Liver (tissue), 9 donors: Measurements from ENCODE around the gene ULK4. TPM values are rescaled to one million over a fixed set of nuclear protein-coding genes. Genes with fewer than 3 reads are reported as not detected.

Experiments used
- DNase-seq: peaks from one replicate; pipeline ENCODE4 v3.0.0-alpha.2; 2017; ENCODE audit warnings: low spot score
- H3K27ac ChIP-seq, 2 donors: one replicate each; pipeline ENCODE4 v1.7.0; 2013; ENCODE audit warnings: inconsistent platforms in 2 of 2, low read length in 2 of 2, control low read depth in 1 of 2, low read depth in 1 of 2, mild to moderate bottlenecking in 1 of 2
- H3K27me3 ChIP-seq, 4 donors: one replicate each; pipeline versions ENCODE4 v1.6.1 to v1.7.0; 2013; ENCODE audit warnings: low read length in 3 of 4, inconsistent platforms in 1 of 4, mild to moderate bottlenecking in 1 of 4, moderate library complexity in 1 of 4; ENCODE audit not compliant: control insufficient read depth in 4 of 4, insufficient read depth in 4 of 4
- H3K36me3 ChIP-seq, 4 donors: one replicate each; pipeline versions ENCODE4 v1.6.1 to v1.7.0; 2013; ENCODE audit warnings: low read length in 3 of 4, mild to moderate bottlenecking in 3 of 4, low read depth in 1 of 4, moderate library complexity in 1 of 4; ENCODE audit not compliant: control insufficient read depth in 4 of 4, insufficient read depth in 3 of 4
- H3K4me1 ChIP-seq, 4 donors: one replicate each; pipeline versions ENCODE4 v1.6.1 to v1.7.0; 2013; ENCODE audit warnings: low read length in 3 of 4, mild to moderate bottlenecking in 3 of 4, moderate library complexity in 1 of 4; ENCODE audit not compliant: control insufficient read depth in 4 of 4, insufficient read depth in 4 of 4
- H3K4me3 ChIP-seq, 3 donors: one replicate each; pipeline versions ENCODE4 v1.6.1 to v1.7.0; 2013; ENCODE audit warnings: low read length in 3 of 3, control low read depth in 1 of 3, low read depth in 1 of 3, mild to moderate bottlenecking in 1 of 3
- H3K9ac ChIP-seq, 2 donors: one replicate each; pipeline ENCODE4 v1.7.0; 2013; ENCODE audit warnings: low read length in 2 of 2, mild to moderate bottlenecking in 2 of 2, moderate library complexity in 2 of 2, control low read depth in 1 of 2, low read depth in 1 of 2
- H3K9me3 ChIP-seq, 4 donors: one replicate each; pipeline versions ENCODE4 v1.6.1 to v1.7.0; 2013; ENCODE audit warnings: low read length in 3 of 4; ENCODE audit not compliant: control insufficient read depth in 4 of 4
- ATF3 ChIP-seq: IDR thresholded peaks from 2 replicates; pipeline ENCODE4 v1.6.1; 2016; ENCODE audit warnings: antibody characterized with exemption
- CTCF ChIP-seq: fragments of 150-350 bp; IDR thresholded peaks from 2 replicates; pipeline ENCODE4 v1.5.1; 2017; ENCODE audit warnings: improper control_type of control experiment, low read depth, low read length; ENCODE audit not compliant: missing input control
- EGR1 ChIP-seq, 2 donors: IDR thresholded peaks; 2 replicates each; pipeline ENCODE4 v1.6.1; 2016 to 2018; ENCODE audit warnings: antibody characterized with exemption in 2 of 2, low read depth in 2 of 2
- FOXA1 ChIP-seq: IDR thresholded peaks from 2 replicates; pipeline ENCODE4 v1.6.1; 2016; ENCODE audit warnings: antibody characterized with exemption
- FOXA2 ChIP-seq: IDR thresholded peaks from 2 replicates; pipeline ENCODE4 v1.6.1; 2016; ENCODE audit warnings: antibody characterized with exemption
- HNF4A ChIP-seq, 2 donors: conservative IDR thresholded peaks; 2 replicates each; pipeline ENCODE4 v1.6.1; 2016; ENCODE audit warnings: antibody characterized with exemption in 2 of 2, mild to moderate bottlenecking in 2 of 2
- HNF4G ChIP-seq: IDR thresholded peaks from 2 replicates; pipeline ENCODE4 v1.6.1; 2016; ENCODE audit warnings: antibody characterized with exemption
- NR2F2 ChIP-seq: IDR thresholded peaks from 2 replicates; pipeline ENCODE4 v1.6.1; 2016; ENCODE audit warnings: antibody characterized with exemption
- RAD21 ChIP-seq, 2 donors: IDR thresholded peaks; 2 replicates each; pipeline ENCODE4 v1.6.1; 2016; ENCODE audit warnings: antibody characterized with exemption in 2 of 2, mild to moderate bottlenecking in 2 of 2
- REST ChIP-seq: IDR thresholded peaks from 2 replicates; pipeline ENCODE4 v1.6.1; 2016; ENCODE audit warnings: antibody characterized with exemption, mild to moderate bottlenecking
- RXRA ChIP-seq, 2 donors: IDR thresholded peaks; 2 replicates each; pipeline ENCODE4 v1.6.1; 2017 to 2018; ENCODE audit warnings: antibody characterized with exemption in 2 of 2, mild to moderate bottlenecking in 1 of 2
- SP1 ChIP-seq: IDR thresholded peaks from 2 replicates; pipeline ENCODE4 v1.6.1; 2018; ENCODE audit warnings: antibody characterized with exemption, mild to moderate bottlenecking
- TAF1 ChIP-seq: conservative IDR thresholded peaks from 2 replicates; pipeline ENCODE4 v1.6.1; 2016; ENCODE audit warnings: antibody characterized with exemption, mild to moderate bottlenecking
- YY1 ChIP-seq: IDR thresholded peaks from 2 replicates; pipeline ENCODE4 v1.6.1; 2016; ENCODE audit warnings: antibody characterized with exemption, mild to moderate bottlenecking
- ZBTB33 ChIP-seq: IDR thresholded peaks from 2 replicates; pipeline ENCODE4 v1.6.1; 2016; ENCODE audit warnings: antibody characterized with exemption
- WGBS: extraction: QIAGEN DNeasy Blood & Tissue Kit; methylation state at CpG from one replicate; pipeline ENCODE4 v1.1.7; 2013; 5-methylcytosine and 5-hydroxymethylcytosine counted together
- polyA plus RNA-seq, 2 donors: library from polyadenylated mRNA; stranded (reverse) in 1 of 2; unstranded in 1 of 2; fragments of 200-250 nt in 1 of 2; fragments of >200 nt in 1 of 2; fragmentation: Nextera tagmentation in 1 of 2; extraction: Ambion mirVana in 1 of 2; gene quantifications; one replicate each; pipeline versions ENCODE4 v1.2.1 to v1.2.3, GENCODE V29; 2013 to 2015
- total RNA-seq, 2 donors: library from RNA; depleted of rRNA; stranded (reverse); fragments of >200 nt; gene quantifications; one replicate each; pipeline ENCODE4 v1.2.3, GENCODE V29; 2014
- donor health status: healthy.
- donor health status: healthy.
- donor health status: healthy.
- donor health status: healthy.
- donor health status: healthy.

Gene ULK4
- total and polyA plus RNA-seq, 4 donors: 1.1 to 11.5 (median 3.2) TPM

- WGBS: 87% methylated on average over 1 of the region's 1 CpG
- no peak for DNase-seq
- H3K4me1 ChIP-seq: peaks cover 0 to 6% (median 0%) of the 10 kb centered on the region in 4 donors
- no peak overlapping the region for H3K27ac ChIP-seq
- H3K36me3 ChIP-seq: no peaks in the 10 kb centered on the region
- TF ChIP-seq RAD21 (IDR thresholded peaks at IDR 0.05): peak; percentile 87 to 88
- TF ChIP-seq FOXA2: no peak
- no peak for TF ChIP-seq REST
- no peak for TF ChIP-seq HNF4A (conservative IDR thresholded peaks at IDR 0.05)
- TF ChIP-seq YY1: no peak
- TF ChIP-seq CTCF: peak; percentile 70
- H3K9ac ChIP-seq: no peak overlapping the region
- H3K4me3 ChIP-seq: no peak overlapping the region
- H3K9me3 ChIP-seq: no peaks in the 10 kb centered on the region
- no peaks in the 10 kb centered on the region for H3K27me3 ChIP-seq
These were observed 245.4 kb downstream of the ULK4 start for GRCh38 chr3:41716471-41716870.

GRCh38 chr3:41715376-41715775, 246.5 kb downstream of the ULK4 start:
- DNase-seq: no peak
- no peaks in the 10 kb centered on the region for H3K9me3 ChIP-seq
- peaks cover 0 to 6% (median 1%) of the 10 kb centered on the region in 4 donors for H3K4me1 ChIP-seq
- no peak for TF ChIP-seq ZBTB33
- TF ChIP-seq CTCF: no peak
- no peak for TF ChIP-seq YY1
- no peak for TF ChIP-seq FOXA1
- TF ChIP-seq HNF4A (conservative IDR thresholded peaks at IDR 0.05): no peak
- TF ChIP-seq FOXA2: no peak
- TF ChIP-seq NR2F2: no peak
- TF ChIP-seq EGR1 (IDR thresholded peaks at IDR 0.05; ENCODE audit: low read depth in 2 of 2): no peak
- TF ChIP-seq RAD21 (IDR thresholded peaks at IDR 0.05): no peak
- TF ChIP-seq TAF1: no peak
- TF ChIP-seq HNF4G: no peak
- TF ChIP-seq REST: no peak
- no peak for TF ChIP-seq ATF3
- TF ChIP-seq RXRA (IDR thresholded peaks at IDR 0.05): no peak
- no peak for TF ChIP-seq SP1
- no peaks in the 10 kb centered on the region for H3K27me3 ChIP-seq
- no peaks in the 10 kb centered on the region for H3K36me3 ChIP-seq
- H3K9ac ChIP-seq: no peak overlapping the region
- H3K27ac ChIP-seq: no peak overlapping the region
- H3K4me3 ChIP-seq: no peak overlapping the region
- WGBS: 96% methylated on average over 3 of the region's 3 CpGs
